Measurements from ENCODE around the gene CENPS. TPM values are rescaled to one million over a fixed set of nuclear protein-coding genes. Genes with fewer than 3 reads are reported as not detected.

CENPS gene
- polyA plus RNA-seq = 10 to 100 TPM; 11.3 to 28.3 (median 26.6) TPM
- long read RNA-seq, donor 1 = 0 reads
- long read RNA-seq, donor 2, partial matches to known transcripts = 0 of 2 reads
- long read RNA-seq, donor 2, other reads (novel, unspliced or antisense) = 0 of 2 reads
- long read RNA-seq, donor 3, transcript CENPS-204 (5 exons, 914 nt) = major isoform, 5 of 8 reads
- long read RNA-seq, donor 3, partial matches to known transcripts = 0 of 8 reads
- long read RNA-seq, donor 3, other reads (novel, unspliced or antisense) = 0 of 8 reads
- long read RNA-seq, donor 4 = 0 reads
- long read RNA-seq, donor 5, partial matches to known transcripts = 0 of 3 reads
- long read RNA-seq, donor 5, other reads (novel, unspliced or antisense) = 0 of 3 reads
- long read RNA-seq, donor 6, partial matches to known transcripts = 0 of 6 reads
- long read RNA-seq, donor 6, other reads (novel, unspliced or antisense) = 0 of 6 reads
- long read RNA-seq, donor 7 = 0 reads
- long read RNA-seq, donor 8, partial matches to known transcripts = 0 of 1 reads
- long read RNA-seq, donor 8, other reads (novel, unspliced or antisense) = 0 of 1 reads
- long read RNA-seq, donor 9, partial matches to known transcripts = 0 of 2 reads
- long read RNA-seq, donor 9, other reads (novel, unspliced or antisense) = 0 of 2 reads
- long read RNA-seq, donor 10, partial matches to known transcripts = 0 of 6 reads
- long read RNA-seq, donor 10, other reads (novel, unspliced or antisense) = 0 of 6 reads

DNA sequence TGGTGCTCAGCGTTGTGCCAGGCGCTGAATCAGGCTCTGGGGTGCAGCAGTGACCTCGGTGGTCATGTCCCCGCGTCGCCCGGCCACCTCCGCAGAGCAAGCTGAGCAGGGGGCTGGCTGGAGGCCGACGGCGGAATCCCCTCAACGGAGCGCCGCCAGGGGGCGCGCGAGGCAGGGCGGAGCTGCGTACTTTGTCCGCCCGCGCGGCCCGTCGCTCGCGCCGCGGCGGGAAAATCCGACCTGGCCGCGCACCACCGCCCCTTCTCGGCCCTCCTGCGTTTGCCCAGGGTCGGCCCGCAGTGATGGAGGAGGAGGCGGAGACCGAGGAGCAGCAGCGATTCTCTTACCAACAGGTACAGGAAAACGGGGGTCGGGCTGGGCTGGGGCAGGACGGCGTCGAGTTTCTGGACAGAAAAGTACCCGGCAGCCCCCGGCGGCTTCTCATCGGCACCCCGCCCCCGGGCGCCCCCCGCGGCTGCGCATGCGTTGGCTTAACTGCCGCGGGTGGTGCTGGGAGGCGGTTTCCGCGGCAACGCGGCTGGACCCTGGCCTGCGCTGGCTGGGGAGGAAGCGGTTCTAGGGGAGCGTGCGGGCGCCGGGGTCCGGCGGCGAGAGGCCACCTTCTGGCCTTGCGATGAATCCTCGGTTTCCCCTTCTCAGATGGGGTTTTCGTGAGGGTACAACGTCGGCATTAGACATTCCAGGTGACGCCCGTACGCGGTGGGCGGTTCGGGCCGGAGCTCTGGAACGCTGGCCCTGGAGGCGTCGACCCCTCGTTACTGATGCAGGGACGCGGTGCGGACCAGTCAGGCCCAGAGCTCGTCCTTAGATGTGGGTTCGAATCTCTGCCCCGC, at the start of gene CENPS:
Gene CENPS (plus strand): TSS at position 218 of the 854 bp plus-strand sequence. CDS start 85 bp downstream, at position 303.
- no peaks in the 10 kb centered on the region for H3K9me3 ChIP-seq (ENCODE audit: control insufficient read depth in 2 of 2, insufficient read depth in 1 of 2, low read depth in 1 of 2, low read length in 1 of 2)
- H3K36me3 ChIP-seq (ENCODE audit: control insufficient read depth in 3 of 3, insufficient read depth in 2 of 3, low read depth in 1 of 3, low read length in 3 of 3) = peaks cover 0 to 3% (median 0%) of the 10 kb centered on the region in 3 donors
- H3K4me1 ChIP-seq (ENCODE audit: control insufficient read depth in 3 of 3, insufficient read depth in 2 of 3, low read depth in 1 of 3, low read length in 2 of 3) = peaks cover 0 to 38% (median 0%) of the 10 kb centered on the region in 3 donors
- 0% methylated on average over 78 to 95 of the region's 95 CpGs for WGBS, 3 donors
- peak within 1 kb of the TSS in 2 of 3 donors; percentile 80 to 82 for H3K27ac ChIP-seq (ENCODE audit: low read depth in 1 of 3, low read length in 2 of 3)
- peak; percentile 89 to 97 for DNase-seq
- FAIRE-seq = no peak
- no peaks in the 10 kb centered on the region for H3K27me3 ChIP-seq (ENCODE audit: control insufficient read depth in 3 of 3, insufficient read depth in 3 of 3, low read length in 3 of 3)
- peak within 1 kb of the TSS; percentile 62 to 86 (median 85) for H3K4me3 ChIP-seq (ENCODE audit: low read depth in 1 of 3, low read length in 3 of 3)

GRCh38 chr1:10380594-10381275, 49.5 kb upstream of the CENPS start:
- DNase-seq = no peak
- Histone ChIP-seq H3K27ac (ENCODE audit: low read depth in 1 of 3, low read length in 2 of 3) (no peak overlapping the region), H3K4me1 (ENCODE audit: control insufficient read depth in 3 of 3, insufficient read depth in 2 of 3, low read depth in 1 of 3, low read length in 2 of 3) (no peaks in the 10 kb centered on the region), H3K36me3 (ENCODE audit: control insufficient read depth in 3 of 3, insufficient read depth in 2 of 3, low read depth in 1 of 3, low read length in 3 of 3) (peaks cover 0 to 35% (median 16%) of the 10 kb centered on the region in 3 donors), H3K4me3 (ENCODE audit: low read depth in 1 of 3, low read length in 3 of 3) (no peak overlapping the region), H3K27me3 (ENCODE audit: control insufficient read depth in 3 of 3, insufficient read depth in 3 of 3, low read length in 3 of 3) (no peaks in the 10 kb centered on the region), H3K9me3 (ENCODE audit: control insufficient read depth in 2 of 2, insufficient read depth in 1 of 2, low read depth in 1 of 2, low read length in 1 of 2) (no peaks in the 10 kb centered on the region)
- 61 to 76% (median 72%) methylated on average over 5 of the region's 5 CpGs for WGBS, 3 donors
- no peak for FAIRE-seq

DNA sequence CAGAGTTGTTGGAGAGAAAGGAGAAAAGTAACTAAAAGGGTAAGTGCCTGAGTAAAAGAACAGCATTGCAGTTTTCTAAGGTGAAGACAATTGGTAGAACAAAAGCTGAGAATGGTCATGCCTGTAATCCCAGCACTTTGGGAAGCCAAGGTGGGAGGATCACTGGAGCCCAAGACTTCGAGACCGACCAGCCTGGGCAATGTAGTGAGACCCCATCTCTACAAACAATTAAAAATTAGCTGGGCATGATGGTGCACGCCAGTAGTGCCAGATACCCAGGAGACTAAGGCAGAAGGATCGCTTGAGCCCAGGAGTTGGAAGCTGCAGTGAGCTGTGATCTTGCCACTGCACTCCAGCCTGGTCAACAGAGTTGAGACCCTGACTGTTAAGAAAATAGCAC, 46.6 kb upstream of the CENPS start:
- Histone ChIP-seq H3K9me3 (ENCODE audit: control insufficient read depth in 2 of 2, insufficient read depth in 1 of 2, low read depth in 1 of 2, low read length in 1 of 2) (no peaks in the 10 kb centered on the region), H3K27ac (ENCODE audit: low read depth in 1 of 3, low read length in 2 of 3) (no peak overlapping the region), H3K4me1 (ENCODE audit: control insufficient read depth in 3 of 3, insufficient read depth in 2 of 3, low read depth in 1 of 3, low read length in 2 of 3) (peaks cover 3 to 19% (median 8%) of the 10 kb centered on the region in 3 donors), H3K4me3 (ENCODE audit: low read depth in 1 of 3, low read length in 3 of 3) (no peak overlapping the region), H3K27me3 (ENCODE audit: control insufficient read depth in 3 of 3, insufficient read depth in 3 of 3, low read length in 3 of 3) (no peaks in the 10 kb centered on the region), H3K36me3 (ENCODE audit: control insufficient read depth in 3 of 3, insufficient read depth in 2 of 3, low read depth in 1 of 3, low read length in 3 of 3) (peaks cover 0 to 22% (median 11%) of the 10 kb centered on the region in 3 donors)
- DNase-seq (no peak), FAIRE-seq (no peak)
- 85 to 93% (median 86%) methylated on average over 4 of the region's 4 CpGs for WGBS, 3 donors

DNA sequence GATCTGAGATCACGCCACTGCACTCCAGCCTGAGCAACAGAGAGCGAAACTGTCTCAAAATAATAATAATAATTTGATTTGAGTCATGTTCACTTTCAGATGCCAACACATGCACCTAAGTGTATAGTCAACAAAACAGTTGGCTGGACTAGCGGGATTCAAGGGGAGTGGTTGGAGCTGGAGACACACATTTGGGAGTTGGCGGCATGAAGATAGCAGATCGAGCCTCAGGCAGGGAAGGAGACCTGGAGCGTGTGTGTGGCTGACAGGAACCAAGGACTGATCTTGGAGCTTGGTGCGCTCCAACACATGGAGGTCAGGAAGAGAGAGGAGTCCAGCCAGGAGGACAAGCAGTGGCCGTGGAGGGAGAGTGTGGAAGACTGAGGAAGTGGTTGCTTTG, 46.0 kb upstream of the CENPS start:
- Histone ChIP-seq H3K4me3 (ENCODE audit: low read depth in 1 of 3, low read length in 3 of 3) (no peak overlapping the region), H3K4me1 (ENCODE audit: control insufficient read depth in 3 of 3, insufficient read depth in 2 of 3, low read depth in 1 of 3, low read length in 2 of 3) (peaks cover 3 to 23% (median 8%) of the 10 kb centered on the region in 3 donors), H3K27me3 (ENCODE audit: control insufficient read depth in 3 of 3, insufficient read depth in 3 of 3, low read length in 3 of 3) (no peaks in the 10 kb centered on the region), H3K9me3 (ENCODE audit: control insufficient read depth in 2 of 2, insufficient read depth in 1 of 2, low read depth in 1 of 2, low read length in 1 of 2) (no peaks in the 10 kb centered on the region), H3K27ac (ENCODE audit: low read depth in 1 of 3, low read length in 2 of 3) (no peak overlapping the region), H3K36me3 (ENCODE audit: control insufficient read depth in 3 of 3, insufficient read depth in 2 of 3, low read depth in 1 of 3, low read length in 3 of 3) (peaks cover 0 to 17% (median 7%) of the 10 kb centered on the region in 3 donors)
- DNase-seq (no peak), FAIRE-seq (no peak)
- 91 to 94% (median 92%) methylated on average over 8 of the region's 8 CpGs for WGBS, 3 donors

GRCh38 chr1:10386761-10387676, 43.2 kb upstream of the CENPS start:
- Histone ChIP-seq H3K36me3 (ENCODE audit: control insufficient read depth in 3 of 3, insufficient read depth in 2 of 3, low read depth in 1 of 3, low read length in 3 of 3) (peaks cover 0 to 17% (median 2%) of the 10 kb centered on the region in 3 donors), H3K4me1 (ENCODE audit: control insufficient read depth in 3 of 3, insufficient read depth in 2 of 3, low read depth in 1 of 3, low read length in 2 of 3) (peaks cover 3 to 25% (median 8%) of the 10 kb centered on the region in 3 donors), H3K4me3 (ENCODE audit: low read depth in 1 of 3, low read length in 3 of 3) (no peak overlapping the region), H3K9me3 (ENCODE audit: control insufficient read depth in 2 of 2, insufficient read depth in 1 of 2, low read depth in 1 of 2, low read length in 1 of 2) (no peaks in the 10 kb centered on the region), H3K27ac (ENCODE audit: low read depth in 1 of 3, low read length in 2 of 3) (peak overlapping the region in 2 of 3 donors; percentile 57 to 80), H3K27me3 (ENCODE audit: control insufficient read depth in 3 of 3, insufficient read depth in 3 of 3, low read length in 3 of 3) (no peaks in the 10 kb centered on the region)
- FAIRE-seq (no peak), DNase-seq (no peak)
- 73 to 86% (median 74%) methylated on average over 12 of the region's 12 CpGs for WGBS, 3 donors

- FAIRE-seq = no peak
- no peak overlapping the region for H3K4me3 ChIP-seq (ENCODE audit: low read depth in 1 of 3, low read length in 3 of 3)
- H3K4me1 ChIP-seq (ENCODE audit: control insufficient read depth in 3 of 3, insufficient read depth in 2 of 3, low read depth in 1 of 3, low read length in 2 of 3) = peaks cover 3 to 25% (median 8%) of the 10 kb centered on the region in 3 donors
- H3K27ac ChIP-seq (ENCODE audit: low read depth in 1 of 3, low read length in 2 of 3) = peak overlapping the region; percentile 34 to 80 (median 57)
- H3K27me3 ChIP-seq (ENCODE audit: control insufficient read depth in 3 of 3, insufficient read depth in 3 of 3, low read length in 3 of 3) = no peaks in the 10 kb centered on the region
- 51 to 70% (median 66%) methylated on average over 3 of the region's 3 CpGs for WGBS, 3 donors
- DNase-seq = peak; percentile 16 to 35
- no peaks in the 10 kb centered on the region for H3K9me3 ChIP-seq (ENCODE audit: control insufficient read depth in 2 of 2, insufficient read depth in 1 of 2, low read depth in 1 of 2, low read length in 1 of 2)
- H3K36me3 ChIP-seq (ENCODE audit: control insufficient read depth in 3 of 3, insufficient read depth in 2 of 3, low read depth in 1 of 3, low read length in 3 of 3) = peaks cover 0 to 9% (median 2%) of the 10 kb centered on the region in 3 donors
Measured at GRCh38 chr1:10387677-10388386, 42.4 kb upstream of the CENPS start.

- no peak for FAIRE-seq
- H3K36me3 ChIP-seq (ENCODE audit: control insufficient read depth in 3 of 3, insufficient read depth in 2 of 3, low read depth in 1 of 3, low read length in 3 of 3) = peaks cover 0 to 9% (median 2%) of the 10 kb centered on the region in 3 donors
- no peaks in the 10 kb centered on the region for H3K9me3 ChIP-seq (ENCODE audit: control insufficient read depth in 2 of 2, insufficient read depth in 1 of 2, low read depth in 1 of 2, low read length in 1 of 2)
- peaks cover 3 to 25% (median 8%) of the 10 kb centered on the region in 3 donors for H3K4me1 ChIP-seq (ENCODE audit: control insufficient read depth in 3 of 3, insufficient read depth in 2 of 3, low read depth in 1 of 3, low read length in 2 of 3)
- H3K27me3 ChIP-seq (ENCODE audit: control insufficient read depth in 3 of 3, insufficient read depth in 3 of 3, low read length in 3 of 3) = no peaks in the 10 kb centered on the region
- WGBS, 3 donors = 11 to 46% (median 39%) methylated on average over 3 of the region's 3 CpGs
- no peak overlapping the region for H3K4me3 ChIP-seq (ENCODE audit: low read depth in 1 of 3, low read length in 3 of 3)
- H3K27ac ChIP-seq (ENCODE audit: low read depth in 1 of 3, low read length in 2 of 3) = peak overlapping the region; percentile 42 to 74 (median 56)
- peak; percentile 69 to 88 for DNase-seq
Measured at GRCh38 chr1:10388387-10388715, 41.9 kb upstream of the CENPS start.

All from small intestine (tissue), 16 donors.